ENCODE measurements around the gene SURF1. TPM values are rescaled to one million over a fixed set of nuclear protein-coding genes. Genes with fewer than 3 reads are reported as not detected.

The SURF1 gene
- total and polyA plus RNA-seq, 12 donors: 41.7 to 85.4 (median 61.2) TPM

GRCh38 chr9:133366435-133366834 lies 10.1 kb upstream of the SURF1 start:
- Histone ChIP-seq H3K27ac (no peak overlapping the region), H3K4me1 (peaks cover 15 to 48% (median 43%) of the 10 kb centered on the region in 9 donors), H3K36me3 (peaks cover 0 to 93% (median 57%) of the 10 kb centered on the region in 9 donors), H3K9me3 (no peaks in the 10 kb centered on the region), H3K4me3 (no peak overlapping the region), H3K27me3 (no peaks in the 10 kb centered on the region)
- ATAC-seq (no peak), DNase-seq (no peak)
- WGBS, 2 donors: 91 to 95% methylated on average over 11 of the region's 11 CpGs
- TF ChIP-seq CTCF (IDR thresholded peaks at IDR 0.05): no peak
- intact Hi-C loops (cut with DNase I): no loop called here

GRCh38 chr9:133362359-133363044 lies 6.2 kb upstream of the SURF1 start:
- no peak overlapping the region for H3K4me3 ChIP-seq
- no peak for TF ChIP-seq CTCF (IDR thresholded peaks at IDR 0.05)
- DNase-seq (no peak), ATAC-seq (no peak)
- intact Hi-C loops (cut with DNase I): no loop called here
- 91 to 93% methylated on average over 15 of the region's 15 CpGs for WGBS, 2 donors
- H3K27ac ChIP-seq: no peak overlapping the region
- no peaks in the 10 kb centered on the region for H3K27me3 ChIP-seq
- H3K9me3 ChIP-seq: no peaks in the 10 kb centered on the region
- H3K36me3 ChIP-seq: peaks cover 0 to 89% (median 59%) of the 10 kb centered on the region in 9 donors
- peaks cover 2 to 31% (median 11%) of the 10 kb centered on the region in 9 donors for H3K4me1 ChIP-seq

GRCh38 chr9:133361507-133362092 lies 5.3 kb upstream of the SURF1 start:
- Histone ChIP-seq H3K9me3 (no peaks in the 10 kb centered on the region), H3K36me3 (peaks cover 0 to 80% (median 51%) of the 10 kb centered on the region in 9 donors), H3K4me3 (no peak overlapping the region), H3K4me1 (peaks cover 7 to 31% (median 16%) of the 10 kb centered on the region in 9 donors), H3K27me3 (no peaks in the 10 kb centered on the region), H3K27ac (no peak overlapping the region)
- no peak for TF ChIP-seq CTCF (IDR thresholded peaks at IDR 0.05)
- 80 to 83% methylated on average over 13 of the region's 13 CpGs for WGBS, 2 donors
- DNase-seq (no peak), ATAC-seq (no peak)
- intact Hi-C loops (cut with DNase I): no loop called here

GRCh38 chr9:133360400-133361393 lies 4.4 kb upstream of the SURF1 start:
- H3K4me3 ChIP-seq: no peak overlapping the region
- peaks cover 0 to 71% (median 44%) of the 10 kb centered on the region in 9 donors for H3K36me3 ChIP-seq
- H3K9me3 ChIP-seq: no peaks in the 10 kb centered on the region
- peaks cover 7 to 33% (median 17%) of the 10 kb centered on the region in 9 donors for H3K4me1 ChIP-seq
- TF ChIP-seq CTCF (IDR thresholded peaks at IDR 0.05): no peak
- no peak overlapping the region for H3K27ac ChIP-seq
- 79 to 82% methylated on average over 21 of the region's 21 CpGs for WGBS, 2 donors
- DNase-seq (no peak), ATAC-seq (no peak)
- no peaks in the 10 kb centered on the region for H3K27me3 ChIP-seq
- intact Hi-C loops (cut with DNase I): no loop called here
